HG02884 (cell line): Measurements from ENCODE around the gene TSTD2.
"Not testable (repeated sequence)": the region's sequence is repeated elsewhere in the genome, so short reads cannot be mapped to it uniquely, and the experiment has no call there.

ENCODE experiments used
- ATAC-seq: cut with Tn5 transposase; IDR thresholded peaks from one replicate; pipeline ENCODE4 v1.9.1; 2021; ENCODE audit warnings: mild to moderate bottlenecking, moderate library complexity; ENCODE audit not compliant: unreplicated experiment

TSTD2 gene

GRCh38 chr9:97632248-97632984, 752 bp downstream of the TSTD2 start:
- ATAC-seq: peak; percentile 3

- ATAC-seq: no peak
These were observed 2.6 kb downstream of the TSTD2 start for GRCh38 chr9:97630591-97630990.

GRCh38 chr9:97629156-97629555, 4.0 kb downstream of the TSTD2 start:
- no peak for ATAC-seq

GRCh38 chr9:97628668-97629067, 4.5 kb downstream of the TSTD2 start:
- ATAC-seq: no peak

- no peak for ATAC-seq
These were observed 5.5 kb downstream of the TSTD2 start for GRCh38 chr9:97627624-97628023.

- no peak for ATAC-seq
These were observed 7.5 kb downstream of the TSTD2 start for GRCh38 chr9:97625620-97626019.

- no peak for ATAC-seq
These were observed 9.2 kb downstream of the TSTD2 start for GRCh38 chr9:97623946-97624345.

- ATAC-seq: not testable (repeated sequence)
These were observed 10.7 kb downstream of the TSTD2 start for GRCh38 chr9:97622483-97622882.

- ATAC-seq: not testable (repeated sequence)
These were observed 13.1 kb downstream of the TSTD2 start for GRCh38 chr9:97620063-97620462.

GRCh38 chr9:97617939-97618416, 15.2 kb downstream of the TSTD2 start:
- ATAC-seq: peak; percentile 62

- ATAC-seq: no peak
These were observed 17.6 kb downstream of the TSTD2 start for GRCh38 chr9:97615439-97616072.

- ATAC-seq: no peak
These were observed 28.1 kb downstream of the TSTD2 start for GRCh38 chr9:97604901-97605645.

- no peak for ATAC-seq
These were observed 30.7 kb downstream of the TSTD2 start for GRCh38 chr9:97602430-97602829.

GRCh38 chr9:97601228-97601898, 31.8 kb downstream of the TSTD2 start:
- no peak for ATAC-seq

- no peak for ATAC-seq
These were observed 32.5 kb downstream of the TSTD2 start for GRCh38 chr9:97600531-97601227.

- ATAC-seq: no peak
These were observed 33.8 kb downstream of the TSTD2 start for GRCh38 chr9:97599314-97599846.

- peak; percentile 93 for ATAC-seq
These were observed 34.5 kb downstream of the TSTD2 start for GRCh38 chr9:97598461-97599288.

- no peak for ATAC-seq
These were observed 36.3 kb downstream of the TSTD2 start for GRCh38 chr9:97596906-97597305.

GRCh38 chr9:97594381-97594921, 38.7 kb downstream of the TSTD2 start:
- no peak for ATAC-seq
